Gastroesophageal sphincter (tissue), 4 donors: ENCODE measurements around the gene NOD1. TPM values are rescaled to one million over a fixed set of nuclear protein-coding genes. Genes with fewer than 3 reads are reported as not detected.

Source experiments
- ATAC-seq: fragments of 150-250 bp; one replicate; pipeline ENCODE4 v1.9.1; 2016; ENCODE audit warnings: mild to moderate bottlenecking, moderate library complexity
- H3K27ac ChIP-seq, 4 donors: fragments of 200-600 bp; sonication (generic) in 3 of 4; 1 replicate in 3 of 4; 2 replicates in 1 of 4; pipeline ENCODE4 v1.5.1; 2016 to 2019
- H3K27me3 ChIP-seq: fragments of 200-600 bp; sonication (generic); one replicate; pipeline ENCODE4 v1.5.1; 2019
- H3K36me3 ChIP-seq, 2 donors: fragments of 200-600 bp; sonication (generic); one replicate each; pipeline ENCODE4 v1.5.1; 2019; ENCODE audit warnings: control low read depth in 1 of 2
- H3K4me1 ChIP-seq, 3 donors: fragments of 200-600 bp; sonication (generic); 1 replicate in 2 of 3; 2 replicates in 1 of 3; pipeline ENCODE4 v1.5.1; 2016 to 2019; ENCODE audit warnings: control low read depth in 2 of 3
- H3K4me3 ChIP-seq, 2 donors: fragments of 200-600 bp; sonication (generic); one replicate each; pipeline ENCODE4 v1.5.1; 2019; ENCODE audit warnings: mild to moderate bottlenecking in 1 of 2, moderate library complexity in 1 of 2
- H3K9me3 ChIP-seq, 3 donors: fragments of 200-600 bp; sonication (generic); one replicate each; pipeline ENCODE4 v1.5.1; 2017 to 2019; ENCODE audit warnings: control low read depth in 2 of 3
- CTCF ChIP-seq, 4 experiments: fragments of 200-600 bp in 2 of 4; fragments of 450-650 bp in 2 of 4; sonication (generic) in 1 of 4; IDR thresholded peaks; one replicate each; pipeline ENCODE4 v1.5.1; 2017 to 2019; ENCODE audit warnings: antibody characterized with exemption in 4 of 4, mild to moderate bottlenecking in 2 of 4, moderate library complexity in 2 of 4
- EP300 ChIP-seq: sonication (generic); formaldehyde crosslinking; IDR thresholded peaks from one replicate; pipeline ENCODE4 v1.6.1; 2017; ENCODE audit warnings: antibody characterized with exemption, mild to moderate bottlenecking
- POLR2A ChIP-seq, 2 donors: fragments of 450-650 bp; IDR thresholded peaks; one replicate each; pipeline ENCODE4 v1.6.1; 2017; ENCODE audit warnings: antibody characterized with exemption in 2 of 2, mild to moderate bottlenecking in 2 of 2, moderate library complexity in 1 of 2
- POLR2AphosphoS5 ChIP-seq: sonication (generic); formaldehyde crosslinking; IDR thresholded peaks from one replicate; pipeline ENCODE4 v1.6.1; 2017; ENCODE audit warnings: antibody characterized with exemption
- WGBS, 2 donors: methylation state at CpG; one replicate each; pipeline ENCODE4 v1.1.5; 2018; ENCODE audit warnings: low coverage in 1 of 2; 5-methylcytosine and 5-hydroxymethylcytosine counted together
- total RNA-seq, 4 donors: library from RNA; depleted of rRNA; stranded (reverse); fragments of >200 nt; gene quantifications; one replicate each; pipeline ENCODE4 v1.1.0, GENCODE V29; 2016

NOD1 gene
- total RNA-seq, 4 donors from 2014 or later = 10.3 to 28.1 (median 16.9) TPM

GRCh38 chr7:30427296-30428070 is 51.1 kb downstream of the NOD1 start:
- ATAC-seq = no peak
- peaks cover 0 to 36% (median 16%) of the 10 kb centered on the region in 3 donors for H3K4me1 ChIP-seq

GRCh38 chr7:30424506-30424905 is 54.1 kb downstream of the NOD1 start:
- TF ChIP-seq POLR2AphosphoS5 = no peak
- no peak for TF ChIP-seq EP300
- TF ChIP-seq CTCF (IDR thresholded peaks at IDR 0.05) = no peak
- H3K4me3 ChIP-seq = no peak overlapping the region
- no peaks in the 10 kb centered on the region for H3K9me3 ChIP-seq
- H3K4me1 ChIP-seq = peaks cover 0 to 10% (median 0%) of the 10 kb centered on the region in 3 donors
- no peaks in the 10 kb centered on the region for H3K27me3 ChIP-seq
- WGBS, 2 donors = 100% methylated on average over 1 of the region's 5 CpGs; no CpG with 5 or more reads in 1 of the 2 donors
- peaks cover 0 to 59% of the 10 kb centered on the region in 2 donors for H3K36me3 ChIP-seq
- no peak overlapping the region for H3K27ac ChIP-seq
- ATAC-seq = no peak

More at GRCh38 chr7:30427296-30428070, 51.1 kb downstream of the NOD1 start:
- Histone ChIP-seq H3K27me3 (no peaks in the 10 kb centered on the region), H3K4me3 (no peak overlapping the region), H3K9me3 (no peaks in the 10 kb centered on the region), H3K27ac (no peak overlapping the region), H3K36me3 (peaks cover 0 to 67% of the 10 kb centered on the region in 2 donors)
- 80 to 91% methylated on average over 1 to 3 of the region's 6 CpGs for WGBS, 2 donors
- TF ChIP-seq CTCF (IDR thresholded peaks at IDR 0.05) (no peak), POLR2AphosphoS5 (no peak), POLR2A (IDR thresholded peaks at IDR 0.05) (no peak), EP300 (no peak)

- Histone ChIP-seq H3K27me3 (no peaks in the 10 kb centered on the region), H3K27ac (no peak overlapping the region), H3K4me3 (no peak overlapping the region), H3K36me3 (peaks cover 0 to 53% of the 10 kb centered on the region in 2 donors), H3K4me1 (peaks cover 0 to 6% (median 0%) of the 10 kb centered on the region in 3 donors), H3K9me3 (no peaks in the 10 kb centered on the region)
- TF ChIP-seq POLR2A (IDR thresholded peaks at IDR 0.05) (no peak), EP300 (no peak), POLR2AphosphoS5 (no peak), CTCF (IDR thresholded peaks at IDR 0.05) (no peak)
- 100% methylated on average over 5 of the region's 14 CpGs; no CpG with 5 or more reads in 1 of the 2 donors for WGBS, 2 donors
- ATAC-seq = no peak
Observed at GRCh38 chr7:30423788-30424505, 54.6 kb downstream of the NOD1 start.

- no peaks in the 10 kb centered on the region for H3K9me3 ChIP-seq
- no peak overlapping the region for H3K27ac ChIP-seq
- no peak for ATAC-seq
- H3K4me1 ChIP-seq = peaks cover 0 to 2% (median 0%) of the 10 kb centered on the region in 3 donors
- WGBS, 2 donors = 64 to 81% methylated on average over 6 of the region's 6 CpGs
- no peak overlapping the region for H3K4me3 ChIP-seq
- no peaks in the 10 kb centered on the region for H3K27me3 ChIP-seq
- TF ChIP-seq CTCF (IDR thresholded peaks at IDR 0.05) (no peak), POLR2A (IDR thresholded peaks at IDR 0.05) (no peak), EP300 (no peak), POLR2AphosphoS5 (no peak)
- peaks cover 0 to 43% of the 10 kb centered on the region in 2 donors for H3K36me3 ChIP-seq
Observed at GRCh38 chr7:30422922-30423321, 55.7 kb downstream of the NOD1 start.
